NCI-H187 (cell line): ENCODE measurements around the gene AKAP17A.

Experiments
- DNase-seq, 2 experiments: peaks; one replicate each; lab custom pipeline; 2025; lab: John Stamatoyannopoulos, UW

Gene AKAP17A

GRCh38 chrX:1582686-1583437 lies 8.5 kb upstream of the AKAP17A start:
- no peak for DNase-seq

- DNase-seq: no peak
Measured at GRCh38 chrX:1584237-1585011, 7.0 kb upstream of the AKAP17A start.

GRCh38 chrX:1587161-1587560 lies 4.2 kb upstream of the AKAP17A start:
- no peak for DNase-seq

DNA sequence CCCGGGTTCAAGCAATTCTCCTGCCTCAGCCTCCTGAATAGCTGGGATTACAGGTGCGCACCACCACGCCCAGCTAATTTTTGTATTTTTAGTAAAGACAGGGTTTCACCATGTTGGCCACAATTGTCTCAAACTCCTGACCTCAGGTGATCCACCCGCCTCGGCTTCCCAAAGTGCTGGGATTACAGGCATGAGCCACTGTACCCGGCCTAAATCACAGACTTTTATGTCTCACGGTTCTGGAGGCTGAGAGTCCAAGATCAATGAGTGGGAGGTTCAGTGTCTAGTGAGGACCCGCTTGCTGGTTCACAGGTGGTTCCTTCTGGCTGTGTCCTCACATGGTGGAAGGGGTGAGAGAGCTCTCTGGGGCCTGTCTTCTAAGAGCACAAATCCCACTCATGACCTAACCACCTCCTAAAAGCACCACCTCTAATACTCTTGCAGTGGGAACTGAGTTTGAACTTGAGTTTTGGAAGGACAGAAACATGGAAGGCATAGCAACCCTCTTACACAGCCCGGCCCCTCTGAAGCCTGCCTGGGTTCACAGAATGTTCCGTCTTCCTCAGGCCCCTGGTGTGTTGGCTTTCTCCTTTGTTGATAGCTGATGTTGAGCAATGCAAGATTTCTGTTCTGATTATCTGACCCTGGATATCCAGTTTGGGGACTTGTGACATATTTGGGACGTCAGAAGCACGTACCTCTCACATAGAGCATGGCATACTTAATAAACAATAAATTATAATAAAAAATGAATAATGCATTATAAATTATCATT lies 1.9 kb upstream of the AKAP17A start:
- DNase-seq: no peak

DNA sequence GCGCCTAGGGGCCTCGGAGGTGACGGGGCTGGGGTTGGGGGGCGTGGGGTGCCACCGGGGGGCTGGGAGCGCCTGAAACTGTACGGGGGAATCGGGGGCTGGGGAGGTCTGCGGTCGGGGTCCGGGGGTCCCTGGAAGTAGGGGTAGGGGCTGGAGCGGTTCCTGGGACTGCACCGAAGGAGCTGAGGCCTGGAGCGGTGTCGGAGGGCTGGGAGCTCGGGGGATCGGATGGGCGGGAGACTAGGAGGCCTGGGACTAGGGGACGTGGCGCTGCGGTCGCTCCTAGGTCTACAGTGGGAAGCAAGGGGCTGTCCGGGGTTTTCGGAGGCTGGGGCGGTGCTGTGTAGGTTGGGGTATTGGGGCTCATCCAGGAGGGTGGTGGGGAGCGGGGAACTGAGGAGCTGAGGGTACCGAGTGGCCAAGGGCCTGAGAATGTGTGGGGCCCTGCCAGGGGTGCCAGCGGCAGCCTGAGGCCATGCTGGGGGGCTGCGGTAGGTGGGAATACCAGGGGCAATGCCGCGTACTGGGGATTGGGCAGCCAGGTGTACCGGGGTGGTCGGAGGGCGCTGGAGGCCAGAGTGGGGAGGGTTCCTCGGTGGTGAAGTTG lies 562 bp downstream of the AKAP17A start:
- no peak for DNase-seq

DNA sequence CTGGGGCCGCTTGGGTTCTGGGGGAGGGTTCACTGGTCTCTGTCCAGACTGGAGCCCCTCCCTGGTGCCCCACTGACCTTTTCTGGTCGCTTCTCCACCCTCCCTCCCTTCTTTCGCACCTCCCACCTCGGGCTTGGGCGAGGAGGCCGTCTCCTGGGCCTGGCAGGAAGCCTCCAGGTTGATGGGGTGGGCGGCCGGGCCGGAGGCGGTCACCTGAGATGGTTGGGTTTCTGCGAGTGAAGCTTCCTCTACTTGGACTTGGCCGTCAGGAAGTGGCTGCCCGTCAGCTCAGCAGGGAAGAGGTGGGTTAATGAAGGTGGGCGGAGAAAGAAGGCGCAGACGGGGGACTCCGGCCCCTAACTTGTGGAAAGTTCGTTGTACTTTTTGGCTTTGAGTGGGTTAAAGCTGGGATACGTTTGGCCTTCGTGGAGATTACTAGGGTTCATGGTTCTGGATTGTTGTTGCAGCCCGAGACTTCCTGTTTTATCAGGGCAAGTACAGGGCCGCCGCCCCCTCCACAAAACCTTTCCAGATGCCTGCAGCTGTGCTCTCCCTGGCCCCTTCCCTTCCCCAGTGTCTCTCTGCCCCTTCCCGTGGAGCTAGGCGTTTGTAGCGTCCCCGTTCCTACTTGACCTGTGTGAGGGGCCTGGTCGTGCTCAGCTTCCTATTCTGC lies 1.2 kb downstream of the AKAP17A start:
- DNase-seq: no peak

DNA sequence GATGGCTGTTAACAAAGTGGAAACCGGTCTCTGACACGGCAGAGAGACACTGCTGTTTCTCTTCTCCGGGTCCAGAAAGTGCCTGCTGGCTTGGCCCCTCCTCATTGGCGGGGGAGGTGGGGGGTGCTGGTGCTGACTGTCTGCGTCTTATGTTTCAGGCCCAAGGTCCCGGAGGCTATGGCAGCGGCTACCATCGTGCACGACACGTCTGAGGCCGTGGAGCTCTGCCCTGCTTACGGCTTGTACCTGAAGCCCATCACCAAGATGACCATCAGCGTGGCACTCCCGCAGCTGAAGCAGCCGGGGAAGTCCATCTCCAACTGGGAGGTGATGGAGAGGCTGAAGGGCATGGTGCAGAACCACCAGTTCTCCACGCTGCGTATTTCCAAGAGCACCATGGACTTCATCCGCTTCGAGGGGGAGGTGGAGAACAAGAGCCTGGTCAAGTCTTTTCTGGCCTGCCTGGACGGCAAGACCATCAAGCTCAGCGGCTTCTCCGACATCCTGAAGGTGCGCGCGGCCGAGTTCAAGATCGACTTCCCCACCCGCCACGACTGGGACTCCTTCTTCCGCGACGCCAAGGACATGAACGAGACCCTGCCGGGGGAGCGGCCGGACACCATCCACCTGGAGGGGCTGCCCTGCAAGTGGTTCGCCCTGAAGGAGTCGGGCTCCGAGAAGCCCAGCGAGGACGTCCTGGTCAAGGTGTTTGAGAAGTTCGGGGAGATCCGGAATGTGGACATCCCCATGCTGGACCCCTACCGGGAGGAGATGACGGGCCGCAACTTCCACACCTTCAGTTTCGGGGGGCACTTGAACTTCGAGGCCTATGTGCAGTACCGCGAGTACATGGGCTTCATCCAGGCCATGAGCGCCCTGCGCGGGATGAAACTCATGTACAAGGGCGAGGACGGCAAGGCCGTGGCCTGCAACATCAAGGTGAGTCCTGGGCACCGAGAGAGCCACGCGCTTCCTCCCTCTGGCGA lies 2.2 kb downstream of the AKAP17A start:
- no peak for DNase-seq

GRCh38 chrX:1595711-1596060 lies 4.3 kb downstream of the AKAP17A start:
- no peak for DNase-seq

DNA sequence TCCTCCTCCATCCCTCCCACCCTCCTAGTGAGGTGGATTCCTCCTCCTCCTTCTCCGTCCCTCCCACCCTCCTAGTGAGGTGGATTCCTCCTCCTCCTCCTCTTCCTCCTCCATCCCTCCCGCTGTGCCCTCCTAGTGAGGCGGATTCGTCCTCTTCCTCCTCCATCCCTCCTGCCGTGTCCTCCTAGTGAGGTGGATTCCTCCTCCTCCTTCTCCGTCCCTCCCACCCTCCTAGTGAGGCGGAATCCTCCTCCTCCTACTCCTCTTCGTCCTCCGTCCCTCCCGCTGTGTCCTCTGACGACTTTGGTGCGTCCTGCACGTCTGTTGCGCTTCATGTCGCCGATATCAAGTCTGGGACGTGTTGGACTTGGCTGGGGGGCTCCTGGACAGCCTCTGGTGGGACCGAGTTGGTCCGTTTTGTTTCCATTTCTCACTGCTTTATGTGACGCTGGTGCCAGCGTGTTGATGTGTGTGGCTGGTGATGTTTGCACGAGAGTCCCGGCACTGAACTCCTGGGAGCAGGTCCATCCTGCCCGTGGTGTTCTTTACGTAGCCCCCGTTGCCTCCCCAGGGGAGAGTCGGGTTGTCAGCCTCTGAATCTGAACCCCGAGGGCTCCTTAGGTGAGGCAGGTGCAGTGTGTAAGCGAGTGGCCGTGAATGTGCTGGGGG lies 5.4 kb downstream of the AKAP17A start:
- DNase-seq: no peak

DNA sequence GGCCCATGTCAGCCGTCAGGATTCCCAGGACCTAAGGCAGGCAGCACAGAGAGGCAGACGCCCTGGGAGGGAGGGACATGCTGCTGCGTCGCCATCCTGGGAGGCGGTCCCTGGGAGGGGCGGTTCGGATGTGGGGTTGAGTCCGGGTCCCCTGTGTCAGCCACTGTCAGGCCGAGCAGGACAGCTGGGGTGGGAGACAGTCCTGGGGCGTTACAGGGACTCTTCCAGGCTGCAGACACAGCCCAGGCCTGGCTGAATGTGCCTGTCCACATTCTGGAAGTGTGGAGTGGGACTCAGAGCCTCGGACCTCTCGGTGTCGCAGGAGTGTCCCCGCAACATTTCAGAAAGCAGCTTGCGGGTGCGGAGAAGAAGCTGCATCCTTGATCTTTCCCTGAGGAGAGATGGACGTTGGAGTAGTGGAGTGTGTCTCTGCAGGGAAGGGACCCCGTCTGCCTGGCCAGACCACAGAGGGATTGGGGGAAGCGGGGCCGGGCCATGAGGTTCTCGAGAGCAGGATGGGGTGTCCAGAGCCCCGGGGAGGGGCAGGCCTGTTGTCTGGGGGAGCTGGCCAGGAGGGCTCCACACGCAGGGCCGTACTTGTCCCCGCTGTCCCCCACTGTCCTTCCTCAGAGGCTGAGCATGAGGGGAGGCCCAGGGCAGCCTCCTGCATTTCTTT lies 6.1 kb downstream of the AKAP17A start:
- no peak for DNase-seq

DNA sequence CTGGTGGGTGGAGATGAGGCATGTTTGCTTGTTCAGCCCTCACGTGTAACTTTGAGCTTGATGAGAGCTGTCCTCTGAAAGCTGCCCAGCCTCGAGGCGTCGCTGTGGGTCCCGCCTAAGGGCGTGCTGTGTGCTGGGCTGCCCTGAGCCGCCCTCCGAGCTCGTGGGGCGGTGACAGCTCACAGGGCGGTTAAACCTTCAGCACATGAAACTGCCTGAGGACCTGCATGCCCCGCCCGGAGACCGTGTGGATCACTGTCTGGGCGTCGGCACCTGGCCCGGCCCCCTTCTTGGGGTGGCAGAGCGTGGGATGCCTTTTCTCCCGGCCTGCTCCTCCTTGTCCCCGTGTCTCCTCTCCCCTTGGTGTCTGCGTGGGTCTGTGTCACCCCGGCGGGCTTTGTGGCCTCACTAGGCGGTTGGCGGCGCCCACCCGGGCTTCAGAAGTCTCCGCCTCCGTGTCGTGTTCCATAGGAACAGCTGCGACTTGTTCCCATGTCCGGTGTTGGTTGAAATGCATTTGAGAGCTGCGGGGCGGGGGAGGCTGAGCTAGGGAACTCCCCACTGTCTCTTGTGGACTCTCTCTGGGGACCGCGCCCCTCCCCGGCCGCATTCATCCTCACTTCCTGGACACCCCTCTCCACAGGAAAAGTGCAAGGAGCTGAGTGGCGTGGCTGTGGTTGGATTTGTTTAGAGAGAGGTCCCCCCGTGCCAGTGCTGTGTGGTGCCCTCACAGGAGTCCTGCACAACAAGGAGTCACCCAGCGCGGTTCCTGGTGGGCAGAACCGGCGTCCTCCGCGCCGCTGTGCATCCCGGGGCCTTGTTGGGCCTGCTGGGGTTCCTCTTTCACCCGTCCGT lies 6.8 kb downstream of the AKAP17A start:
- no peak for DNase-seq

- DNase-seq: no peak
Measured at GRCh38 chrX:1598876-1599790, 7.7 kb downstream of the AKAP17A start.

DNA sequence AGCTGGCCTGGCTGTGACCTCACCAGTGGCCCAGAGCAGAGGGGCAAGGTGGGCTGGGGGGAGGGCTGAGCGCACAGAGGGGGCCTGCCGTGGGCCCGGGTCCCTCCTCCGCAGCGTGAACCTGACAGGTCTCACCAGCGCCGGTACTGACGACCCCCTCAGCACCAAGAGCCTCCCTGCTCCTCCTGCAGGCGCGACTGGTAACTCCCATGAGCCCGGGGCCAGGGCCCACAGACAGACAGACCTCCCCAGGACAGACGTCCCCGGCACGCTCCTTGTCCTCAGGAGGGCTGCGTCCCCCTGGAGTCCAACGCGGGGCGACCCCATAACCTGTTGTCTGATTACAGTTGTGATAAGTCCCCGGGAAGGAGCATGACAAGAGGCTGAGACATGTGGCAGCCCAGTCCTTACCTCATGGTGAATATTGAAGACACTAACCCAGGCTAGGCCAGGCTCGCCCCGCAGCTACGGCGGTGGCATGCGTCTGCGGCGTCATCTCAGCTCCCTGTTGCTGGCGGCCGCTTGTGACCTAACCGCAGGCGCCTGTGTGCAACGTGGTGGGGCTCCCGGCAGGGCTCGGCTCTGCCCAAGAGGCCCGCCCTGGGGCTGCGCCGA lies 8.5 kb downstream of the AKAP17A start:
- no peak for DNase-seq

DNA sequence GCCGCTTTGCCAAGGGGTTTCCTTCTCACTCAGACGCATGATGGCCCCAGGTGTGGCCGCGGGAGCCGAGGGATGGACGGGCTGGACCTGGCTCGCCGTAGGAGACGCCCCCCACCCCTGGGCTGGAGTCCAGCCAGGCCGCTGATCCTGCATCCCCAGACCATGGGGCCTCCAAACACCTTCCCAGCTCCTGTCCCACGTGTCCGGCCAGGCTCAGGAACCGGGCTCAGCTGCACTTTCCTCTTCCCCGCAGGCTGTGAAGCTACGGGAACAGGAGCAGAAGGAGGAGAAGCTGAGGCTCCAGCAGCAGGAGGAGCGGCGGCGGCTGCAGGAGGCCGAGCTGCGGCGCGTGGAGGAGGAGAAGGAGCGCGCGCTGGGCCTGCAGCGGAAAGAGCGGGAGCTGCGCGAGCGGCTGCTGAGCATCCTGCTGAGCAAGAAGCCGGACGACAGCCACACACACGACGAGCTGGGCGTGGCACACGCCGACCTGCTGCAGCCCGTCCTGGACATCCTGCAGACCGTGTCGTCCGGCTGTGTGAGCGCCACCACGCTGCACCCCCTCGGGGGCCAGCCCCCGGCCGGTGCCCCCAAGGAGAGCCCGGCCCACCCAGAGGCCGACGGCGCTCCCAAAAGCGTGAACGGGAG lies 9.1 kb downstream of the AKAP17A start:
- no peak for DNase-seq

GRCh38 chrX:1601051-1601767 lies 9.8 kb downstream of the AKAP17A start:
- DNase-seq: no peak

GRCh38 chrX:1601768-1602085 lies 10.3 kb downstream of the AKAP17A start:
- DNase-seq: no peak
